DND-41 (cell line): ENCODE results near the gene KLHL11.
"Not testable (repeated sequence)": the region's sequence is repeated elsewhere in the genome, so short reads cannot be mapped to it uniquely, and the experiment has no call there.

ENCODE experiments used
- ATAC-seq: fragments of 200-7000 bp; cut with Tn5 transposase; 3 replicates; pipeline ENCODE4 v1.9.1; 2021; ENCODE audit warnings: low read depth; ENCODE audit not compliant: insufficient read depth
- DNase-seq: peaks from one replicate; pipeline ENCODE4 v3.0.0-alpha.2; 2020
- H2AFZ ChIP-seq: 2 replicates; pipeline ENCODE4 v1.6.0; 2012; ENCODE audit warnings: low read depth, low read length
- H3K27ac ChIP-seq: 2 replicates; pipeline ENCODE4 v1.5.1; 2012; ENCODE audit warnings: low read length, inconsistent platforms
- H3K27me3 ChIP-seq: fragments of 200-600 bp; sonication (generic); 2 replicates; pipeline ENCODE4 v1.6.0; 2012; ENCODE audit warnings: low read length, mild to moderate bottlenecking, inconsistent platforms; ENCODE audit not compliant: insufficient read depth, poor library complexity
- H3K36me3 ChIP-seq: 2 replicates; pipeline ENCODE4 v1.5.1; 2012; ENCODE audit warnings: low read length, inconsistent platforms; ENCODE audit not compliant: insufficient read depth
- H3K4me1 ChIP-seq: 2 replicates; pipeline ENCODE4 v1.5.1; 2012; ENCODE audit warnings: mild to moderate bottlenecking, low read length; ENCODE audit not compliant: insufficient read depth
- H3K4me2 ChIP-seq: 2 replicates; pipeline ENCODE4 v1.6.0; 2012; ENCODE audit warnings: mild to moderate bottlenecking, moderate library complexity, low read length, inconsistent platforms; ENCODE audit not compliant: insufficient read depth
- H3K4me3 ChIP-seq, 2 experiments: fragments of 200-600 bp in 1 of 2; shearing (Covaris generic) in 1 of 2; 2 replicates each; pipeline ENCODE4 v1.5.1; 2012 to 2016; ENCODE audit warnings: inconsistent platforms in 2 of 2, low read length in 2 of 2, mild to moderate bottlenecking in 2 of 2, low read depth in 1 of 2, moderate library complexity in 1 of 2
- H3K79me2 ChIP-seq: 2 replicates; pipeline ENCODE4 v1.6.0; 2012; ENCODE audit warnings: low read length, inconsistent platforms; ENCODE audit not compliant: insufficient read depth
- H3K9ac ChIP-seq: 2 replicates; pipeline ENCODE4 v1.6.0; 2012; ENCODE audit warnings: low read depth, mild to moderate bottlenecking, inconsistent platforms, low read length, moderate library complexity
- H3K9me3 ChIP-seq: 2 replicates; pipeline ENCODE4 v1.5.1; 2012; ENCODE audit warnings: low read length, moderate library complexity, mild to moderate bottlenecking, inconsistent platforms; ENCODE audit not compliant: insufficient read depth, severe bottlenecking
- H4K20me1 ChIP-seq: 2 replicates; pipeline ENCODE4 v1.6.0; 2012; ENCODE audit warnings: low read length; ENCODE audit not compliant: insufficient read depth
- CTCF ChIP-seq: IDR thresholded peaks from 2 replicates; pipeline ENCODE4 v1.5.1; 2012; ENCODE audit warnings: borderline replicate concordance, low read length, moderate library complexity, mild to moderate bottlenecking; ENCODE audit not compliant: poor library complexity, severe bottlenecking; ENCODE audit errors: extremely low read depth
- EZH2 ChIP-seq: IDR thresholded peaks from 3 replicates; pipeline ENCODE4 v1.6.1; 2012; ENCODE audit warnings: borderline replicate concordance, low read depth, mild to moderate bottlenecking, moderate library complexity, low read length, inconsistent platforms; ENCODE audit not compliant: severe bottlenecking

The KLHL11 gene

GRCh38 chr17:41849251-41849990, 15.8 kb downstream of the KLHL11 start:
- TF ChIP-seq CTCF, result no peak
- Histone ChIP-seq H3K27me3 (no peaks in the 10 kb centered on the region), H4K20me1 (peaks cover 30% of the 10 kb centered on the region; the same call in 1 of the 2 replicates), H3K9me3 (no peaks in the 10 kb centered on the region), H3K9ac (no peak overlapping the region), H3K4me3 (no peak overlapping the region), H3K27ac (no peak overlapping the region), H3K36me3 (peaks cover 38% of the 10 kb centered on the region), H3K4me1 (no peaks in the 10 kb centered on the region), H3K4me2 (no peak overlapping the region), H2AFZ (no peak overlapping the region), H3K79me2 (peaks cover 55% of the 10 kb centered on the region)
- DNase-seq (no peak), ATAC-seq (no peak)

GRCh38 chr17:41848788-41849187, 16.4 kb downstream of the KLHL11 start:
- no peak overlapping the region for H3K27ac ChIP-seq

DNA sequence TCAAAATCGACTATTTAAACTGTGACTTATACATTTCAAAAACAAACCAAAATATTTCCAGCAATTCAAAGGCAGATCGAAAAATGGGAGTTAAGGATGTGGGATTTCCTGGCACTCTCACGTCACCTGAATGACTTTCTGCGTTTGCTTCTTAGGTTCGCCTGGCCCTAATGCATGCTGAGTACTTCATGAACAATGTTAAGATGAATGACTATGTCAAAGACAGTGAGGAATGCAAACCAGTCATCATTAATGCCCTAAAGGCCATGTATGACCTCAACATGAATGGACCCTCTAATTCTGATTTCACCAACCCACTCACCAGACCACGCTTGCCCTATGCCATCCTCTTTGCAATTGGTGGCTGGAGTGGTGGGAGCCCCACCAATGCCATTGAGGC, 20.3 kb downstream of the KLHL11 start:
- peaks cover 13% of the 10 kb centered on the region for H3K79me2 ChIP-seq
- H3K9ac ChIP-seq, result no peak overlapping the region
- H3K27ac ChIP-seq, result no peak overlapping the region
- H3K4me2 ChIP-seq, result no peak overlapping the region
- DNase-seq (no peak), ATAC-seq (no peak)
- no peaks in the 10 kb centered on the region for H3K9me3 ChIP-seq
- H3K4me3 ChIP-seq, result no peak overlapping the region
- TF ChIP-seq CTCF (no peak), EZH2 (no peak)
- no peaks in the 10 kb centered on the region for H3K27me3 ChIP-seq
- H2AFZ ChIP-seq, result no peak overlapping the region
- H3K4me1 ChIP-seq, result no peaks in the 10 kb centered on the region
- H3K36me3 ChIP-seq, result peaks cover 9% of the 10 kb centered on the region; the same call in 1 of the 2 replicates
- peaks cover 12% of the 10 kb centered on the region; the same call in 1 of the 2 replicates for H4K20me1 ChIP-seq

More at GRCh38 chr17:41848788-41849187, 16.4 kb downstream of the KLHL11 start:
- Histone ChIP-seq H3K9ac (no peak overlapping the region), H3K36me3 (peaks cover 32% of the 10 kb centered on the region), H3K4me1 (no peaks in the 10 kb centered on the region), H3K79me2 (peaks cover 49% of the 10 kb centered on the region), H3K27me3 (no peaks in the 10 kb centered on the region), H3K4me3 (no peak overlapping the region), H3K4me2 (no peak overlapping the region), H2AFZ (no peak overlapping the region), H3K9me3 (no peaks in the 10 kb centered on the region), H4K20me1 (peaks cover 24% of the 10 kb centered on the region; the same call in 1 of the 2 replicates)
- TF ChIP-seq EZH2 (no peak), CTCF (no peak)
- DNase-seq, result no peak
- no peak for ATAC-seq

DNA sequence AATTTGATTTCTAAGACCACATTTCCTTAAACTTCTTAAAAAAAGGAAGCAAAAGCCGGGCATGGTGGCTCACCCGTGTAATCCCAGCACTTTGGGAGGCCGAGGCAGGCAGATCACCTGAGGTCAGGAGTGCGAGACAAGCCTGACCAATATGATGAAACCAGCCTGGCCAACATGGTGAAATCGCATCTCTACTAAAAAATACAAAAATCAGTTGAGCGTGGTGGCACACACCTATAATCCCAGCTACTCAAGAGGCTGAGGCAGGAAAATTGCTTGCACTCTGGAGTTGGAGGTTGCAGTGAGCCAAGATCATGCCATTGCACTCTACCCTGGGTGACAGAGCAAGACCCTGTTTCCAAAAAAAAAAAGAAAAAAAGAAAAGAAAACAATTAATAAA, 24.4 kb downstream of the KLHL11 start:
- not testable (repeated sequence) for H3K27ac ChIP-seq, H3K4me3 ChIP-seq, H4K20me1 ChIP-seq, H3K36me3 ChIP-seq, H3K27me3 ChIP-seq, H3K4me2 ChIP-seq, H3K9ac ChIP-seq, H3K4me1 ChIP-seq, H3K9me3 ChIP-seq, H2AFZ ChIP-seq, ATAC-seq, DNase-seq, H3K79me2 ChIP-seq

DNA sequence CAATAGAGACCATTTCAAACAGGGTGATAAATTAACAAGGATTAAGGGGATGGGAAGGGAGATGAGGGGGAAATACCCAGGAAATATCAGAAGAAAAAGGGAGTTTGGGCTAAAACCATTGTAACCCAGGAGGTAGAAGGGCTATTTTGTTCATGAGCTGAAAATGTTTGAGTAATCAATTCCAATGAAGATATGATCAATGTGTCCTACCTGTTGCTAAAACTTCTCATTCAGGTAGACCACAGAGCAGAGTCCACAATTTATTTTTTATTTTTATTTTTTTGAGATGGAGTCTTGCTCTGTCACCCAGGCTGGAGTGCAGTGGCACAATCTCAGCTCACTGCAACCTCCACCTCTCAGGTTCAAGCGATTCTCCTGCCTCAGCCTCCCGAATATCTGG, 25.8 kb downstream of the KLHL11 start:
- not testable (repeated sequence) for H3K27me3 ChIP-seq, H3K9ac ChIP-seq, H3K79me2 ChIP-seq, H3K4me2 ChIP-seq, H3K27ac ChIP-seq, H4K20me1 ChIP-seq, ATAC-seq, H3K36me3 ChIP-seq, H3K9me3 ChIP-seq, DNase-seq, H3K4me3 ChIP-seq, H2AFZ ChIP-seq
- peaks cover 18% of the 10 kb centered on the region for H3K4me1 ChIP-seq
